ENCODE results near the gene KLK1.

- TF ChIP-seq CTCF (IDR thresholded peaks at IDR 0.05) (no peak), POLR2A (IDR thresholded peaks at IDR 0.05) (no peak)
Observed at GRCh38 chr19:50838239-50838638, 14.7 kb upstream of the KLK1 start.

Measured in adrenal gland (tissue), 5 donors.